Spleen (tissue), 11 donors: ENCODE results near the gene KRTAP10-1. TPM values are rescaled to one million over a fixed set of nuclear protein-coding genes. Genes with fewer than 3 reads are reported as not detected.

Experiments used
- DNase-seq: peaks from one replicate; pipeline ENCODE4 v3.0.0-alpha.2; 2020
- H3K27ac ChIP-seq, 8 donors: fragments of 200-600 bp; sonication (generic) in 7 of 8; 1 replicate in 4 of 8; 2 replicates in 4 of 8; pipeline versions ENCODE4 v1.5.0 to v1.8.0; 2016 to 2021; ENCODE audit warnings: inconsistent platforms in 4 of 8, mild to moderate bottlenecking in 4 of 8, moderate library complexity in 1 of 8
- H3K27me3 ChIP-seq, 7 donors: fragments of 200-600 bp; sonication (generic) in 6 of 7; replicated peaks in 1 of 7; 1 replicate in 4 of 7; 2 replicates in 3 of 7; pipeline versions ENCODE4 v1.5.0 to v1.8.0; 2016 to 2021; ENCODE audit warnings: inconsistent platforms in 3 of 7, mild to moderate bottlenecking in 1 of 7
- H3K36me3 ChIP-seq, 6 donors: fragments of 200-600 bp; sonication (generic) in 5 of 6; 1 replicate in 4 of 6; 2 replicates in 2 of 6; pipeline versions ENCODE4 v1.5.0 to v1.8.0; 2016 to 2021; ENCODE audit warnings: inconsistent platforms in 2 of 6
- H3K4me1 ChIP-seq, 6 donors: fragments of 200-600 bp; sonication (generic) in 5 of 6; 1 replicate in 3 of 6; 2 replicates in 3 of 6; pipeline versions ENCODE4 v1.5.0 to v1.8.0; 2016 to 2021; ENCODE audit warnings: inconsistent platforms in 3 of 6
- H3K4me3 ChIP-seq, 8 donors: fragments of 200-600 bp; sonication (generic) in 7 of 8; 1 replicate in 4 of 8; 2 replicates in 4 of 8; pipeline versions ENCODE4 v1.5.0 to v1.8.0; 2016 to 2021; ENCODE audit warnings: inconsistent platforms in 4 of 8, mild to moderate bottlenecking in 4 of 8, moderate library complexity in 2 of 8
- H3K9me3 ChIP-seq, 8 donors: fragments of 200-600 bp; sonication (generic) in 7 of 8; 1 replicate in 4 of 8; 2 replicates in 4 of 8; pipeline versions ENCODE4 v1.5.0 to v1.8.0; 2016 to 2021; ENCODE audit warnings: inconsistent platforms in 4 of 8
- POLR2A ChIP-seq, 3 donors: fragments of 450-650 bp; IDR thresholded peaks; one replicate each; pipeline ENCODE4 v1.5.1; 2017; ENCODE audit warnings: antibody characterized with exemption in 3 of 3, mild to moderate bottlenecking in 1 of 3
- POLR2AphosphoS5 ChIP-seq, 3 donors: sonication (generic); formaldehyde crosslinking; IDR thresholded peaks; one replicate each; pipeline ENCODE4 v1.5.1; 2017; ENCODE audit warnings: antibody characterized with exemption in 3 of 3
- WGBS, 5 donors: extraction: QIAGEN DNeasy Blood & Tissue Kit in 3 of 5; methylation state at CpG; one replicate each; pipeline versions ENCODE4 v1.1.5 to v1.1.7; 2013 to 2018; 5-methylcytosine and 5-hydroxymethylcytosine counted together
- intact Hi-C: fragments of 100-400 bp; cut with DNase I; formaldehyde crosslinking; loops from one replicate; pipeline ENCODE4 v1.15.0; 2023; ENCODE audit warnings: low total_unique reads
- polyA plus RNA-seq, 3 donors: library from polyadenylated mRNA; stranded (reverse); fragments of 200-250 nt; gene quantifications; one replicate each; pipeline ENCODE4 v1.2.1, GENCODE V29; 2013
- total RNA-seq, 7 donors: library from RNA; depleted of rRNA in 3 of 7; stranded (reverse); fragments of >200 nt in 3 of 7; fragmentation: NEBNext Ultra II Directional in 4 of 7; extraction: Animal tissue kit (Norgen Biotek cat#: 25700) in 4 of 7; gene quantifications; one replicate each; pipeline versions ENCODE4 v1.1.0 to v1.2.1, GENCODE V29; 2016 to 2021
- TF ChIP-seq, protein P1 (sequence below), 11 experiments: fragments of 200-600 bp in 7 of 11; fragments of 450-650 bp in 4 of 11; sonication (generic) in 4 of 11; IDR thresholded peaks in 8 of 11; conservative IDR thresholded peaks in 3 of 11; 1 replicate in 7 of 11; 2 replicates in 4 of 11; pipeline versions ENCODE4 v1.4.0 to v1.8.0; 2016 to 2021; ENCODE audit warnings: antibody characterized with exemption in 11 of 11, inconsistent platforms in 4 of 11, mild to moderate bottlenecking in 1 of 11
- donor health status: healthy with polysubstance abuse.
- donor health status: DM: no; HTN: no; CAD: no; lungs with moderate emphysema.
- donor health status: DM: no; HTN: no; CAD: no.
- donor health status: Bipolar disorder and iron deficiency.
- donor health status: healthy.
- donor health status: DM: no; HTN: no; CAD: no.
- donor health status: DM: yes; HTN: yes; CAD: no.

The KRTAP10-1 gene
- total and polyA plus RNA-seq, 10 donors = not detected

GRCh38 chr21:44511219-44511937 is 28.6 kb downstream of the KRTAP10-1 start:
- Histone ChIP-seq H3K4me3 (no peak overlapping the region), H3K4me1 (peaks cover 0 to 29% (median 16%) of the 10 kb centered on the region in 6 donors), H3K9me3 (no peaks in the 10 kb centered on the region), H3K36me3 (no peaks in the 10 kb centered on the region), H3K27ac (no peak overlapping the region), H3K27me3 (peaks cover 0 to 30% (median 0%) of the 10 kb centered on the region in 7 donors)
- no peak for DNase-seq
- TF ChIP-seq POLR2A (IDR thresholded peaks at IDR 0.05) = no peak
- TF ChIP-seq, protein P1, sequence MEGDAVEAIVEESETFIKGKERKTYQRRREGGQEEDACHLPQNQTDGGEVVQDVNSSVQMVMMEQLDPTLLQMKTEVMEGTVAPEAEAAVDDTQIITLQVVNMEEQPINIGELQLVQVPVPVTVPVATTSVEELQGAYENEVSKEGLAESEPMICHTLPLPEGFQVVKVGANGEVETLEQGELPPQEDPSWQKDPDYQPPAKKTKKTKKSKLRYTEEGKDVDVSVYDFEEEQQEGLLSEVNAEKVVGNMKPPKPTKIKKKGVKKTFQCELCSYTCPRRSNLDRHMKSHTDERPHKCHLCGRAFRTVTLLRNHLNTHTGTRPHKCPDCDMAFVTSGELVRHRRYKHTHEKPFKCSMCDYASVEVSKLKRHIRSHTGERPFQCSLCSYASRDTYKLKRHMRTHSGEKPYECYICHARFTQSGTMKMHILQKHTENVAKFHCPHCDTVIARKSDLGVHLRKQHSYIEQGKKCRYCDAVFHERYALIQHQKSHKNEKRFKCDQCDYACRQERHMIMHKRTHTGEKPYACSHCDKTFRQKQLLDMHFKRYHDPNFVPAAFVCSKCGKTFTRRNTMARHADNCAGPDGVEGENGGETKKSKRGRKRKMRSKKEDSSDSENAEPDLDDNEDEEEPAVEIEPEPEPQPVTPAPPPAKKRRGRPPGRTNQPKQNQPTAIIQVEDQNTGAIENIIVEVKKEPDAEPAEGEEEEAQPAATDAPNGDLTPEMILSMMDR (IDR thresholded peaks at IDR 0.05 in 8 of 11, conservative IDR thresholded peaks at IDR 0.05 in 3 of 11) = no peak
- intact Hi-C loops = loop anchor here (5.0 kb wide), 2 partner anchors 231 to 281 kb away; no protein-coding TSS in a partner anchor
- WGBS, 5 donors = 84 to 92% (median 90%) methylated on average over 7 to 11 of the region's 11 CpGs

DNA sequence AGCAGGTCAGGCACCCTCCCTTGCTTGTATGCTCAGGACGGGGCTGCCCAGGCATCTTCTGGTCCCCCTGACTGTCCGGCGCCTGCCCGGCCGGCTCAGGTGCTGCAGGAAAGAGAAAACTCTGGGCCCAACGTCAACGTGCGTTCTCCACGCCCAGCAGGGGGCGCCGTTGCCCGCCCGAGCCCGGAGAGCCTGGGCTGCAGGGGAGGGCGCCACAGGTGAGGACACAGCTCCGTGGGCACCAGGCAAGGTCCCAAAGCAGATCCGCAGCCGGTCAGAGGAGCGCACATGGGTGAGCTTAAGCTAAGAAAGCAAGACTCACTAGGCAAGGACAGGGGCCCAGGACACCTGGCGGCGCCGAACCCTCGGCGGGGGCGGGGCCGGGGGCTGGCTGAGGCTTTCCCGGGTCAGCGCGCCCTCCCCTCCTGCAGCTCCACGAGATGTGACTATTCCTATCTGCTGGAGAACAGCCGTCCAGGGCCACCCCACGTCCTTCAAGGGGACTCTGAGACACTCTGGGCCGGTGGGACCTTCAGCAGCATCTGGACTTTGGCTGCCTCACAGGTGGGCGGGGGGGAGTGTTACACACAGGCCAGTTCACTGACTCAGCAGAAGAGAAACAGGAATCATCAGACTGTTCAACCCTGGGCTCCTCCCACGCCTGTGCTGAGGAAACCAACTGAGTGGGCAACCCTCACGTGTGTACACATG is 29.3 kb downstream of the KRTAP10-1 start:
- H3K9me3 ChIP-seq = no peaks in the 10 kb centered on the region
- DNase-seq = peak; percentile 94
- peak overlapping the region in 5 of 8 donors; percentile 16 to 62 (median 25) for H3K4me3 ChIP-seq
- TF ChIP-seq, protein P1 (IDR thresholded peaks at IDR 0.05 in 8 of 11, conservative IDR thresholded peaks at IDR 0.05 in 3 of 11) = peak; percentile 68 to 92 (median 85)
- TF ChIP-seq POLR2AphosphoS5 (IDR thresholded peaks at IDR 0.05) (peak in 2 of 3 donors; percentile 50 to 69), POLR2A (IDR thresholded peaks at IDR 0.05) (peak in 1 of 3 donors; percentile 6)
- peaks cover 0 to 29% (median 16%) of the 10 kb centered on the region in 6 donors for H3K4me1 ChIP-seq
- peak overlapping the region in 1 of 8 donors; percentile 33 for H3K27ac ChIP-seq
- 8 to 22% (median 18%) methylated on average over 14 to 36 of the region's 36 CpGs for WGBS, 5 donors
- intact Hi-C loops = loop anchor here (5.0 kb wide), 2 partner anchors 232 to 282 kb away; no protein-coding TSS in a partner anchor
- H3K27me3 ChIP-seq = peaks cover 0 to 30% (median 0%) of the 10 kb centered on the region in 7 donors
- no peaks in the 10 kb centered on the region for H3K36me3 ChIP-seq

GRCh38 chr21:44510109-44510507 is 29.9 kb downstream of the KRTAP10-1 start:
- peak overlapping the region in 1 of 8 donors; percentile 62 for H3K4me3 ChIP-seq
- no peak overlapping the region for H3K27ac ChIP-seq
- no peaks in the 10 kb centered on the region for H3K9me3 ChIP-seq
- peaks cover 0 to 30% (median 0%) of the 10 kb centered on the region in 7 donors for H3K27me3 ChIP-seq
- H3K36me3 ChIP-seq = no peaks in the 10 kb centered on the region
- intact Hi-C loops = loop anchor here (5.0 kb wide), 2 partner anchors 232 to 282 kb away; no protein-coding TSS in a partner anchor
- H3K4me1 ChIP-seq = peaks cover 0 to 29% (median 16%) of the 10 kb centered on the region in 6 donors
- WGBS, 5 donors = 63 to 71% (median 67%) methylated on average over 15 to 18 of the region's 18 CpGs
- DNase-seq = no peak
- no peak for TF ChIP-seq POLR2AphosphoS5 (IDR thresholded peaks at IDR 0.05)
- TF ChIP-seq, protein P1 (IDR thresholded peaks at IDR 0.05 in 8 of 11, conservative IDR thresholded peaks at IDR 0.05 in 3 of 11) = no peak
- no peak for TF ChIP-seq POLR2A (IDR thresholded peaks at IDR 0.05)

- TF ChIP-seq POLR2AphosphoS5 (IDR thresholded peaks at IDR 0.05) (no peak), POLR2A (IDR thresholded peaks at IDR 0.05) (no peak)
- TF ChIP-seq, protein P1 (IDR thresholded peaks at IDR 0.05 in 8 of 11, conservative IDR thresholded peaks at IDR 0.05 in 3 of 11) = no peak
- Histone ChIP-seq H3K4me1 (peaks cover 0 to 33% (median 17%) of the 10 kb centered on the region in 6 donors), H3K36me3 (no peaks in the 10 kb centered on the region), H3K27me3 (peaks cover 0 to 30% (median 0%) of the 10 kb centered on the region in 7 donors), H3K4me3 (no peak overlapping the region), H3K9me3 (no peaks in the 10 kb centered on the region), H3K27ac (no peak overlapping the region)
- intact Hi-C loops = no loop called here
- DNase-seq = no peak
- WGBS, 5 donors = 73 to 87% (median 80%) methylated on average over 11 to 12 of the region's 12 CpGs
Measured at GRCh38 chr21:44509539-44509938, 30.5 kb downstream of the KRTAP10-1 start.
